NCI-H345 treated with DMSO at 0.1 percent for 48 hours (cell line): ENCODE data around the gene CISD1.
A peak's percentile ranks its signal among the peaks of the same experiment; 100 is the strongest.
"Not testable (repeated sequence)": the region's sequence is repeated elsewhere in the genome, so short reads cannot be mapped to it uniquely, and the experiment has no call there.

Source experiments
- DNase-seq: peaks from one replicate; lab custom pipeline; 2025; ENCODE audit not compliant: unreplicated experiment; lab: John Stamatoyannopoulos, UW

CISD1 gene

DNA sequence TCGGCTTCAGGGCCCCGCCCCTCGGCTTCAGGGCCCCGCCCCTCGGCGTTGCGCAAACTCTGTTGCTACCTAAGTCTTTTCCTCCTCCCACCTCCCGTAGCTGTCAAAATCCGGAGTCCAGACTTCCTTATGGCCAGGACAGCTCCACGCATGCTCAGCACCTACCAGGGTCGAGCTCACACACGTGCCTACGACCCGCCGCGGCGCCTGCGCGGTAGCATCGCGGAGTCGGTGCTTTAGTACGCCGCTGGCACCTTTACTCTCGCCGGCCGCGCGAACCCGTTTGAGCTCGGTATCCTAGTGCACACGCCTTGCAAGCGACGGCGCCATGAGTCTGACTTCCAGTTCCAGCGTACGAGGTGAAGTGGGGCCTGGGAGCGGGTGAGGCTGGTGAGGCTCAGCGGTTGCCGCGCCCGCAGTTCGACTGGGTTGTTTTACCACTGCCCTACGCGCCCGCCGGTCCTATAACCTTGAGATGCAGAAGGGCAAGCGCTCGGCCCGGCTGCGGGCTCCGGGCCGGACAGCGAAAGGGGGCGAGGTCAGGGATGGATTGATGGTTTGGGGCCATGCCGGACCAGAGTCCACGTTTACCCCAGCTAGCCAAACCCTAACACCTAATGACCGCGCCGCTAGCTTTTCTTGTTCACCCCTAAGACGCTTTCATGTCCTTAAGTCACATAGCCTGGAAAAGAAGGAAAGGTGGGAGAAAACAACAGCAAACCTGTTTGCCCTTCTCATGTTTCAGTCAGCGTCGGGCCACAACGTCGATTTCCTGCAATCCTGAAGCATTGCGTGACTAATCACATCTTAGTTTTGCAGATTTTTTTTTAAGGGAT, at the start of gene CISD1:
CISD1 (plus strand) TSS at position 217 of the 836 bp plus-strand sequence; CDS start at position 329, 112 bp downstream.
- peak; percentile 90 for DNase-seq

DNA sequence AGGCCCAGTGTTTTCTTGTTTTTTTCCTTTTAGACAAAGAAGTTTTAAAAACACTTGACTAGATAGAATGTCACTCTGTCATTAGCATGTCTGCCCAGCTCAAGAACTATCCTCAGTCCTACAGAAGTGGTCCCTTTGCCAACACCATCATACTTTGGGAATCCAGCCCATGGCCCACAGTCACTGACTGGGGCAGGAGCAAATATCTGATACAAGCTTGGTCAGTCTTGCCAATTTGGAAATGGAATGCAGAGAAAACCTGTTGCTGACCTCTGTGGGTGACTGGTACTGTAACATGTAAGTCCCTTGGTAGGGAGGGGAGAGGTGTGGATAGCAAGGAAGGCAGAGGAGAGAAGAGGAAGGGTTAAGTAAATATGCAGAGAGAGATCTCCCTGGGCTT, 49.1 kb upstream of the CISD1 start:
- DNase-seq, result no peak

DNA sequence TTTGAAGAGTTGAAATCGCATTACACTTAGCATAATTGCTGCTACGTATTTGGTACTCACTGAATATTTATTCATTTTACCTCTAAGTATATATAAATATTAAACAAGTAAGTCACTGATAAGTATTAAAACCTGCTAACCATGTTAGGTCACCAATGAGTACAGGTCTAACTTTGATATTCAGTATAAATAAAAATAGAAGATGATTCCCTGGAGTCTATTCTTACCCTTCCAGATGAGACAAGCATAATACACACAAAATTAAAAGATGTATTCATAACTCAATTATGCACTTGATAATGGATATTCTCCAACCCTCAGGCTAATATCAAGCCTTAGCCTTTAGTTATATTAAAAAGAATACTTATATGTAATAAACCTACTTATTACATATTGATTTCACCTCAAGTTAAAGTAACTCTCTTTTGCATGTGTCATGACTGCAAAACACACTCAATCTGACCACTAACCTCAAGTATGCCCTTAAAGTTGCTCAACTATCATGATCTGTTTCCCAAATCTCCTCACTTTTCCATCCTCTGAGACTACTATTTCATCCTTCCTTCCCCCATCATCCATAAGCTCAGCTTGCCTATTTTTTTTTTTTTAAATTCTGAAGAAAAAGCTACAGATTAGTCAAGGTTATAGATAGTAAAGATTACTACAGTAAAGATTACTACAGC, 48.1 kb upstream of the CISD1 start:
- no peak for DNase-seq

DNA sequence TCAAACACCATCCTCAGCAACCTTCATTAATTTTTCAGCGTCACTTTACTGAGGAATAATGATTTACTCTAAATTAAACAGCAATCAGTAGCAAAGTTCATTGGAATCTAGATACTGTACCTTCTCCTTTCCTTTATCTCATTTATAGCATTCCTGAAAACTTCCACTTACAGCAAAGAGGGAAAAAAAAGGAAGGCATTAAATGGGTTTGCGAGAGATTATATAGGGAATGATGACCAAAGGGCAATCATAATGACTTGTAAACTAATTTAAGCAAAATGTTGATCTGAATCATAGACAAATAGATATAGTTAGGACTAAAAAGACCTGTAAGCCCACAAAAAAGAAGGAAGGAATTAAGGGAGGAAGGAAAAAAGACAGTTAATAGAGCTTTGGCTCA, 43.3 kb upstream of the CISD1 start:
- DNase-seq, result no peak

DNA sequence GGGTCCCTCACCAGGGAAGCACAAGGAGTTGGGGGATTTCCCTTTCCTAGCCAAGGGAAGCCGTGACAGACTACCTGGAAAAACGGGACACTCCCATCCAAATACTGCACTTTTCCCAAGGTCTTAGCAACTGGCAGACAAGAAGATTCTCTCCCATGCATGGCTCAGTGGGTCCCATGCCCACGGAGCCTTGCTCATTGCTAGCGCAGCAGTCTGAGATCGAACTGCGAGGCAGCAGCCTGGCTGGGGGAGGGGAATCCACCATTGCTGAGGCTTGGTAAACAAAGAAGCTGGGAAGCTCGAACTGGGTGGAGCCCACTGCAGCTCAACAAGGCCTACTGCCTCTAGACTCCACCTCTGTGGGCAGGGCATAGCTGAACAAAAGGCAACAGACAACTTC, 39.1 kb upstream of the CISD1 start:
- not testable (repeated sequence) for DNase-seq

DNA sequence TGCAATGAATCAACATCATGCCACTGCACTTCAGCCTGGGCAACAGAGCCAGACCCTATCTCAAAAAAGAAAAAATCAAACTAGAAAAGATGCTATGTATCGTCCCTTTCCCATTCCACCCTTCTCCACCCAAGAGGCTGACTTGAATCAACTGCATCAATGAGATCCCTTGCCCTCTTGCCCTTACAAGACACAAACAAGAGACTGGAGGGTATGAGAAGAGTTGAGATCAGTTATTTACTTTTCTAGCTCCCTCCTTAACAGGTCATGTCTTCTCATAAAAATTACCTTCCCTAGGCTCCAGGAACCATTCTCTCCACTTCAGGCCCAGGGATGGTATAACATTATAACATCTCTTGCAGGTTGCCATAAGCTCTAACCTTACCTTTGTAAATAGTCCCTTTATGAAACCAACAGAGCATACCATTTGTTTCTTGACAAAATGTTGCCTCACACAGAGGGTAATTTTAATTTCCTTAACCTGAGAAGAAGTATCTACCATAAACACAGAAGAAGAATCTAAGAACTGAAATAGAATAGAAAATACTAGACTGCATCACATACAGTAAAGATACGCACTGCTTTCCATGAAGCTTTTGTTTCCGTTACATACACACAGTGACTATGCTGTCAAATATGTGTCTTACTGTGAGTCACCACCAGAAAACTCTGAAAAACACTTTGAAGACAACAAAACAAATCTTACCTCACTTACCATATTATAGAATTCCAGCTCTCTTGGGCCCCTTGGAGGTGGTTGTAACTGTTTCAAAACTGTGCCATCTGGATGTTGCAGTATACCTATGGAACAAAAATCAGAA, 31.7 kb upstream of the CISD1 start:
- DNase-seq, result no peak

DNA sequence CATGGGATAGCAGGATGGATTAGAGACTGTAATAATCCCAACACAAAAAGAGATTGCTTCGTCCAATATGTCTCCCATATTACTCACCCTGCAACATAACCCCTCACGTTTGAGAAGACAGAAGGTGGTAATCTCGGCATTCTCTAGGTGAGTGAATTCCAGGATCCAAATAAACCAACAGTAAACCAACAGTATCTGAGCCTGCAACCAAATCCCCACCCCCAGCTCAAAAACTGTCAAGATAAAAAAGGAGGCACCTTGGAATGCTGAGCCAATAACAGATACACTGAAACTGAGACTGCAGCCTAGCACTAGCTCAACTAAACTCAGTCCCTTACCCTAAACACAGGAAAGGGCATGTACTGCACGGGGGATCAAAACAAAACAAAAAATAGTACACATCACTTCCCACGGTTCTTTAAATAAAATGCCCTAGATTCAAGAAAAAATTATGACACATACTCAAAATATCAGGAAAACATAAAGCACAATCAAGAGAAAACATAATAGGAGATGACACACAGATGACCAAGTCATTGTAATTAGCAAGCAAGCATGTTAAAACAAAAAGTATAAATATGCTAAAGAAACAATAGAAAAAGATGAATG, 29.3 kb upstream of the CISD1 start:
- no peak for DNase-seq

DNA sequence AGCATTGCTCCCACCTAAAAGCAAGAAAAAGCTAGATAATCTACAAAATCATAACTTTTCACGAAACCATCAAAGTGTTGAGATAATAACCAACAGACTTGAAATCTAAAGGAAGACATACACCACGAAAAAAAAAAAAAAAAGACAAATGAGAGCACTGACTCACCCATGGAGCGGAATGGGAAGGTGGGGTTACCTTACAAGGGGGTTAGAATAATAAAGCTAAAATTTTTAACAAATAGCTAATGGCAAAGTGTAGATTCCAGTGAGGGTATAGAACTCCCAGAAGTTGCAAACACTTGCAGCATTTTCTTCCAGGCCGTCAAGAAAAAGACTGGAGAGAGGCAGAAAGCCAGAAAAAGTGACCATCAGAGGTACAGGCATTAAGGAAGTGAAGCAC, 28.4 kb upstream of the CISD1 start:
- no peak for DNase-seq

DNA sequence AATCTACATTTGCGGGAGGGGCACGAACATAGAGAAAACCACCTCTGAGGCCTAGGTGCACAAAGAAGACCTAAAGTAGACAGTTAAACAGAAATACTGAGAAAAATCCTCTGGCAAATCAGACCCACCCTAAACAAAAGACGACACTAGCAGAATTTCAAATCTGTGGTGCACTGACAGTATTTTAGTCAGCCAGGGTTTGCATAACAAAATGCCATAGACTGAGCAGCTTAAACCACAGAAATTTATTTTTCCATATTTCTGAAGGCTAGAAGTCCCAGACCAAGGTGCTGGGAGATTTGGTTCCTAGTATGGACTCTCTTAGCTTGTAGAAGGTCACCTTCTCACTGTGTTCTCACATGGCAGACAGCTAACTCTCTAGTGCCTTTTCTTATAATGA, 27.6 kb upstream of the CISD1 start:
- no peak for DNase-seq

DNA sequence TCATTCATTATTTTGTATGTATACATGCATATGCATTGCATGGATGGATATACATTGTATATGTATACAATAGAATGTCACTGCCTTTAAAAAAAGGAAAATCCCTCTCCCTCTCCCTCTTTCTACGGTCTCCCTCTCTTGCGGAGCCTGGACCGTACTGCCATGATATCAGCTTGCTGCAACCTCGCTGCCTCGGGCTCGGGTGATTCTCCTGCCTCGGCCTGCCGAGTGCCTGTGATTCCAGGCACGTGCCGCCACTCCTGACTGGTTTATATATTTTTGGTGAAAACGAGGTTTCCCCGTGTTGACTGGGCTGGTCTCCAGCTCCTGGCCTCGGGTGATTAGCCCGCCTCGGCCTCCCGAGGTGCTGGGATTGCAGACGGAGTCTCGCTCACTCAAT, 25.7 kb upstream of the CISD1 start:
- no peak for DNase-seq

DNA sequence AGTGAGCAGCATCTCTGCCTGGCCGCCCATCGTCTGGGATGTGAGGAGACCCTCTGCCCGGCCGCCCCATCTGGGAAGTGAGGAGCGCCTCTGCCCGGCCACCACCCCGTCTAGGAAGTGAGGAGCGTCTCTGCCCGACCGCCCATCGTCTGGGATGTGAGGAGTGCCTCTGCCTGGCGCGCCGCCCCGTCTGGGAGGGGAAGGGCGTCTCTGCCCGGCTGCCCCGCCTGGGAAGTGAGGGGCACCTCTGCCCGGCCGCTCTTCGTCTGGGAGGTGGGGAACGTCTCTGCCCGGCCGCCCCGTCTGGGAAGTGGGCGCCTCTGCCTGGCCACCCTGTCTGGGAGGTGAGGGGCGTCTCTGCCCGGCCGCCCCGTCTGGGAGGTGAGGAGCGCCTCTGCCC, 25.2 kb upstream of the CISD1 start:
- not testable (repeated sequence) for DNase-seq

DNA sequence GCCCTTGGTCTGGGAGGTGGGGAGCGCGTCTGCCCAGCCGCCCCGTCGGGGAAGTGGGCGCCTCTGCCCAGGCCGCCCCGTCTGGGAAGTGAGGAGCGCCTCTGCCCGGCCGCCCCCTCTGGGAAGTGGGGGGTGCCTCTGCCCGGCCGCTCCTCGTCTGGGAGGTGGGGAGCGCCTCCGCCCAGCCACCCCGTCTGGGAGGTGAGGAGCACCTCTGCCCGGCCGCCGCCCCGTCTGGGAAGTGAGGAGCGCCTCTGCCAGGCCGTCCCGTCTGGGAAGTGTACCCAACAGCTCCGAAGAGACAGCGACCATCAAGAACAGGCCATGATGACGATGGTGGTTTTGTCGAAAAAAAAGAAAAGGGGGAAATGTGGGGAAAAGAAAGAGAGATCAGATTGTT, 24.7 kb upstream of the CISD1 start:
- DNase-seq, result not testable (repeated sequence)

DNA sequence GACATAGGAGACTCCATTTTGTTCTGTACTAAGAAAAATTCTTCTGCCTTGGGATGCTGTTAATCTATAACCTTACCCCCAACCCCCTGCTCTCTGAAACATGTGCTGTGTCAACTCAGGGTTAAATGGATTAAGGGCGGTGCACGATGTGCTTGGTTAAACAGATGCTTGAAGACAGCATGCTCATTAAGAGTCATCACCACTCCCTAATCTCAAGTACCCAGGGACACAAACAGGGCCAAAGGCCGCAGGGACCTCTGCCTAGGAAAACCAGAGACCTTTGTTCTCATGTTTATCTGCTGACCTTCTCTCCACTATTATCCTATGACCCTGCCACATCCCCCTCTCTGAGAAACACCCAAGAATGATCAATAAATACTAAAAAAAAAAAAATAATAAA, 24.3 kb upstream of the CISD1 start:
- DNase-seq, result not testable (repeated sequence)

DNA sequence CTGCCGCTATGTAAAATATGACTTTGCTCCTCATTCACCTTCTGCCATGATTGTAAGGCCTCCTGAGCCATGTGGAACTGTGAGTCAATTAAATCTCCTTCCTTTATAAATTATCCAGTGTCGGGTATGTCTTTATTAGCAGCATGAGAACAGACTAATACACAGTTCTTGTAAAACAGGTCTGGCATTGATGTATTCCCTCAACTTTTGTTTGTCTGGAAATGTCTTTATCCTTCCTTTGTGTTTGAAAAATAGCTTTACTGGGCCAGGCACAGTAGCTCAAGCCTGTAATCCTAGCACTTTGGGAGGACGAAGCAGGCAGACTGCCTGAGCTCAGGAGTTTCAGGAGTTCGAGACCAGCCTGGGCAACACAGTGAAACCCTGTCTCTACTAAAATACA, 15.8 kb upstream of the CISD1 start:
- DNase-seq, result no peak

DNA sequence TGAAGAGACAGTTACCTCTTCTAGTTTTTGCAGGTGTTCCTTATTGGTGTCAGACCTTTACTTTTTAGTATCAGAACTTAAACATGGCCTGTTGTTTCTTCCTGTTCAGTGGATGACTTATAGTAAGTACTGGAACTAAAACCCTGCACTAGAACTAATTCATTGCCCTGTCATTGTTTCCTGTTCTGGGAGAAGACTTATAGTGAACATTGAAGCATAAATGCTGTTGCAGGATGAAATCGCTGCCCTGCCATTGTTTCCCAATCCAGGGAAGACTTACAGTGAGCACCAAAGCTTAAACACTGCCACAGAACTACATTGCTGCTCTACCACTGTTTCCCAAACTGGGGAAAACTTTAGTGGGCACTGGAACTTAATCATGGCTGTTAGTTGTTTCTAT, 14.3 kb upstream of the CISD1 start:
- no peak for DNase-seq

DNA sequence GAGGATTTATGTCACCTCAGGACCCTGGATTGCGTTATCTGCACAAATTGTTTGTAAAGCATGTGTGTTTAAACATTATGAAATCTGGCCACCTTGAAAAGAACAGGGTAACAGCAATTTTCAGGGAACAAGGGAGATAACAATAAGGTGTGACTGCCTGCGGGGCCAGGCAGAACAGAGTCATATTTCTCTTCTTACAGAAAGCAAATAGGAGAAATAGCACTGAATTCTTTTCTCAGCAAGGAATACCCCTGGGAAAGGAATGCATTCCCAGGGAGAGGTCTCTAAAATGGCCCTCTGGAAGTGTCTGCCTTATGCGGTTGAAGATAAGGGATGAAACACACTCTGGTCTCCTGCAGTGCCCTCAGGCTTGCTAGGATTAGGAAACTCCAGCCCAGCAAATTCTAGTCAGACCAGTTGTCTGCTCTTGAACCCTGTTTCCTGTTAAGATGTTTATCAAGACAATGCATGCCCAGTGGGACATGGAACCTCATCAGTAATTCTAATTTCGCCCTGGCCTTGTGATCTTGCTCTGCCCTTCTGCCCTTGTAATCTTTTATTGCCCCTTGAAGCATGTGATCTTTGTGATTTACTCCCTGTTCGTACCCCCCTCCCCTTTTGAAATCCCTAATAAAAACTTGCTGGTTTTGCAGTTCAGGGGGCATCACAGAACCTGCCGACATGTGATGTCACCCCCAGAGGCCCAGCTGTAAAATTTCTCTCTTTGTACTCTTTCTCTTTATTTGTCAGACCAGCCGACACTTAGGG, 12.8 kb upstream of the CISD1 start:
- DNase-seq, result not testable (repeated sequence)

DNA sequence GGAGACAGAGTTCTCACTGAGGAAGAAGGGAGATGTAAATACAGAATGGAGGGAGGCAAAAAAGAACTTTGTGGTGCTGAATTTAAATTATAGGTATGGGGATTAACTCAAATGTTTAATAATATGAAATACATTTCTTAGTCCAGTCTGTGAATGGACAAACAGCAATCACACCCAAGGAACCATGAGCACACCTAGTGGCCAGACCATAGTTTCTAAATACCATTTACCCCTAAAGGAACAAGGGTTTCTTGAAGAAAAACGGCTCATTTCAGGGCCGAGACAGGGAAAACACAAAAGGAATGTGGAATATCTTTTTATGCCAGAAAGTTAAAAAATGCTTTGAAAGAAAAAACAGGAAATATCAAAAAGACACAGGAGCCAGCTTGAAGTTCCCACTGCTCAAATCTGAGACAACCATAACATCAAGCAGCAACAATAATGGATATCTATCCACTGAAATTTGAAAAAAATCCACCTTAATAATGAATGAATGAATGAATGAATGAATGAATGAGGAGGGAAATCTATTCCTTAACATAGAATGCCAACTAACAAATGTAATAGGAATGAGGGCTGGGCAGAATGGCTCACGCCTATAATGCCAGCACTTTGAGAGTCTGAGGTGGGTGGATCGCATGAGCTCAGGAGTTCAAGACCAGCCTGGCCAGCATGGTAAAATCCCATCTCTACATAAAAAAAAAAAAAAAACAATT, 9.8 kb upstream of the CISD1 start:
- DNase-seq, result no peak

DNA sequence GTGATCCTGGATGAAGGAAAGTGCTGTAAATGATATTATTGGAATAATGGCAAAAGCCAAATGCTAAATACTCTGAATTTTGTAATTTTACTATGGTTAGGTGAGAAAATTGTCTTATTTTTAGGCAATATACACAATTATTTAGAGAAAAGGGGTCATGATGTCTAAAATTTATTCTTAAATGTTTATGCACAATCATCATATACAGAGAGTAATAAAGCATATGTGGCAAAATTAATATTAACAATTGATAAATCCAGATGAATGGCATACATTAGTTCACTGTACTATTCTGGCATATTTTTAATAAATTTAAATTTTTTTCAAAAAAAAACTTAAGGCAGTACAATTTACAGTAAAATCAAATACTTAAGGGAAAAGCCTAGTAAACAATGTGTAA, 8.6 kb upstream of the CISD1 start:
- DNase-seq, result no peak

DNA sequence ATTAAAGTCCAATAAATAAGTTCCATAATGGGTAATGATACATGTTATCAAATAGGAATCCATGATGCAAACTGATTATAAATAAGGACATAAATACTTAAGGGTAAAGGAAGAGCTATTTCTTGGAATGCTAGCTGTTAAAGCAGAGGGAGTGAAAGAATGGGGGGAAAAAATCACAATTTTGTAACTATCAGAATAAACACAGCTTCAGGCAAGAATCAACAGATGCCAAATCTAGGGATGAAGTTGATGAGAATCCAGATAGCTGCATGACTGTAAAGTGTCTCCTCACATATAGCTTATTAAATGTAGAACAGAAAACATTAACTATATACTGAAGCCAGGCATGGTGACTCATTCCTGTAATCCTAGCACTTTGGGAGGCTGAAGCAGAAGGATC, 6.2 kb upstream of the CISD1 start:
- no peak for DNase-seq

DNA sequence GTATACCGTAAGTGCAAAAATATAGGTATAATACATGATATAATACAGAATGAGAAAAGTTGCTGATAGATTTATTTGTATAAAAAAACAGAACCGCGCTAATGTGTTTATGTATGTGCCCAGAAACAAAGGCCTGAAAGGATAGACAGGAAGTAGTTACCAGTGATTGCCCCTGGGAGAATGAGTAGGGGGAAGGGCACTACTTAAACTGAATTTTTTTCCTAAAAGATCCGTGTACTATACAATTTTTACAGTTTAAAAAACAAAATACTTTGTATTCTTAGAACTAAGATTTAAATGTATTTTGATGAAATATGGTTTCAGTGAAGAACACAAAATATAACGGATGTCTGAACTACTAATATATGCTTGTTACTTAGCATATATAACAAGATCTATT, 4.2 kb upstream of the CISD1 start:
- DNase-seq, result no peak
